ENCODE measurements around the gene FAM53A.

FAM53A gene

GRCh38 chr4:1636490-1637211 is 47.5 kb downstream of the FAM53A start:
- H3K4me3 ChIP-seq (ENCODE audit: low read depth, low read length), result no peak overlapping the region
- in situ Hi-C loops (cut with HindIII; ENCODE audit: low sequenced_read_pairs), result no loop called here
- no peak for TF ChIP-seq CTCF (IDR thresholded peaks at IDR 0.05; ENCODE audit: low read depth, low read length)
- DNase-seq (ENCODE audit: low read depth, low spot score), result no peak

GRCh38 chr4:1635464-1635863 is 48.6 kb downstream of the FAM53A start:
- in situ Hi-C loops (cut with HindIII; ENCODE audit: low sequenced_read_pairs), result no loop called here
- no peak for DNase-seq (ENCODE audit: low read depth, low spot score)
- no peak for TF ChIP-seq CTCF (IDR thresholded peaks at IDR 0.05; ENCODE audit: low read depth, low read length)
- no peak overlapping the region for H3K4me3 ChIP-seq (ENCODE audit: low read depth, low read length)

GRCh38 chr4:1633993-1634392 is 50.1 kb downstream of the FAM53A start:
- TF ChIP-seq CTCF (IDR thresholded peaks at IDR 0.05; ENCODE audit: low read depth, low read length), result no peak
- in situ Hi-C loops (cut with HindIII; ENCODE audit: low sequenced_read_pairs), result no loop called here
- no peak for DNase-seq (ENCODE audit: low read depth, low spot score)
- H3K4me3 ChIP-seq (ENCODE audit: low read depth, low read length), result no peak overlapping the region

- in situ Hi-C loops (cut with HindIII; ENCODE audit: low sequenced_read_pairs), result no loop called here
- TF ChIP-seq CTCF (IDR thresholded peaks at IDR 0.05; ENCODE audit: low read depth, low read length), result no peak
- no peak overlapping the region for H3K4me3 ChIP-seq (ENCODE audit: low read depth, low read length)
- no peak for DNase-seq (ENCODE audit: low read depth, low spot score)
Observed at GRCh38 chr4:1632109-1633104, 51.7 kb downstream of the FAM53A start.

- TF ChIP-seq CTCF (IDR thresholded peaks at IDR 0.05; ENCODE audit: low read depth, low read length), result no peak
- in situ Hi-C loops (cut with HindIII; ENCODE audit: low sequenced_read_pairs), result no loop called here
- DNase-seq (ENCODE audit: low read depth, low spot score), result no peak
- no peak overlapping the region for H3K4me3 ChIP-seq (ENCODE audit: low read depth, low read length)
Observed at GRCh38 chr4:1631136-1631535, 53.0 kb downstream of the FAM53A start.

- H3K4me3 ChIP-seq (ENCODE audit: low read depth, low read length), result no peak overlapping the region
- DNase-seq (ENCODE audit: low read depth, low spot score), result no peak
- no peak for TF ChIP-seq CTCF (IDR thresholded peaks at IDR 0.05; ENCODE audit: low read depth, low read length)
- in situ Hi-C loops (cut with HindIII; ENCODE audit: low sequenced_read_pairs), result no loop called here
Observed at GRCh38 chr4:1630266-1630665, 53.8 kb downstream of the FAM53A start.
